Mucosa of descending colon (tissue), 3 donors: ENCODE data around the gene AKR7A3. TPM values are rescaled to one million over a fixed set of nuclear protein-coding genes. Genes with fewer than 3 reads are reported as not detected.

Experiments
- ATAC-seq: fragments of 200-7000 bp; cut with Tn5 transposase; one replicate; pipeline ENCODE4 v1.9.1; 2020; ENCODE audit warnings: mild to moderate bottlenecking, moderate library complexity
- DNase-seq, 3 donors: peaks; one replicate each; pipeline ENCODE4 v3.0.0-alpha.2; 2020
- H3K36me3 ChIP-seq: fragments of 200-600 bp; one replicate; pipeline ENCODE4 v1.8.0; 2021; ENCODE audit warnings: low read depth, mild to moderate bottlenecking
- H3K4me1 ChIP-seq: fragments of 200-600 bp; one replicate; pipeline ENCODE4 v1.8.0; 2021; ENCODE audit warnings: low read depth, mild to moderate bottlenecking
- H3K4me3 ChIP-seq: fragments of 200-600 bp; one replicate; pipeline ENCODE4 v1.8.0; 2021; ENCODE audit warnings: mild to moderate bottlenecking
- H3K9me3 ChIP-seq: fragments of 200-600 bp; one replicate; pipeline ENCODE4 v1.8.0; 2021; ENCODE audit warnings: mild to moderate bottlenecking
- CTCF ChIP-seq: fragments of 200-600 bp; IDR thresholded peaks from one replicate; pipeline ENCODE4 v1.8.0; 2022; ENCODE audit warnings: antibody characterized with exemption, mild to moderate bottlenecking
- intact Hi-C, 2 donors: fragments of 100-400 bp; cut with DNase I in 1 of 2; cut with micrococcal nuclease in 1 of 2; formaldehyde crosslinking; loops; one replicate each; pipeline versions ENCODE4 v1.11.0 to v1.11.1; 2022; cut with DNase I, micrococcal nuclease
- total RNA-seq, 3 donors: library from RNA; stranded (reverse); fragmentation: NEBNext Ultra II Directional in 2 of 3; extraction: Animal tissue kit (Norgen Biotek cat#: 25700) in 2 of 3; gene quantifications; one replicate each; pipeline versions ENCODE4 v1.2.1 to v1.2.4, GENCODE V29; 2021 to 2023
- donor health status: DM: no; HTN: no; CAD: no; lungs with moderate emphysema.
- donor health status: DM: no; HTN: no; CAD: no.
- donor health status: DM: no; HTN: yes; CAD: no.

The AKR7A3 gene
- total RNA-seq, 3 donors from 2014 or later = 40.9 to 97.8 (median 93.7) TPM

- Histone ChIP-seq H3K36me3 (no peaks in the 10 kb centered on the region), H3K4me1 (no peaks in the 10 kb centered on the region), H3K4me3 (no peak overlapping the region), H3K9me3 (no peaks in the 10 kb centered on the region)
- ATAC-seq (no peak), DNase-seq (no peak)
- no peak for TF ChIP-seq CTCF
- intact Hi-C loops = no loop called here
These were observed 39.9 kb upstream of the AKR7A3 start for GRCh38 chr1:19328486-19328885.

- ATAC-seq = no peak
- intact Hi-C loops = no loop called here
- no peaks in the 10 kb centered on the region for H3K36me3 ChIP-seq
These were observed 39.2 kb upstream of the AKR7A3 start for GRCh38 chr1:19327736-19328135.

GRCh38 chr1:19327301-19327700, 38.7 kb upstream of the AKR7A3 start:
- no peaks in the 10 kb centered on the region for H3K36me3 ChIP-seq
- no peaks in the 10 kb centered on the region for H3K9me3 ChIP-seq
- TF ChIP-seq CTCF = no peak
- no peak overlapping the region for H3K4me3 ChIP-seq
- no peaks in the 10 kb centered on the region for H3K4me1 ChIP-seq
- ATAC-seq (no peak), DNase-seq (no peak)
- intact Hi-C loops = no loop called here

More at GRCh38 chr1:19327736-19328135, 39.2 kb upstream of the AKR7A3 start:
- Histone ChIP-seq H3K4me3 (no peak overlapping the region), H3K9me3 (no peaks in the 10 kb centered on the region), H3K4me1 (no peaks in the 10 kb centered on the region)
- no peak for DNase-seq
- no peak for TF ChIP-seq CTCF

- intact Hi-C loops = no loop called here
- ATAC-seq (no peak), DNase-seq (no peak)
- no peak for TF ChIP-seq CTCF
- H3K4me1 ChIP-seq = no peaks in the 10 kb centered on the region
- H3K36me3 ChIP-seq = no peaks in the 10 kb centered on the region
- no peaks in the 10 kb centered on the region for H3K9me3 ChIP-seq
- no peak overlapping the region for H3K4me3 ChIP-seq
These were observed 38.1 kb upstream of the AKR7A3 start for GRCh38 chr1:19326748-19327065.

- TF ChIP-seq CTCF = no peak
- H3K4me1 ChIP-seq = no peaks in the 10 kb centered on the region
- ATAC-seq (no peak), DNase-seq (no peak)
- H3K36me3 ChIP-seq = no peaks in the 10 kb centered on the region
- no peaks in the 10 kb centered on the region for H3K9me3 ChIP-seq
- no peak overlapping the region for H3K4me3 ChIP-seq
- intact Hi-C loops = no loop called here
These were observed 37.6 kb upstream of the AKR7A3 start for GRCh38 chr1:19325958-19326747.
